ENCODE results near the gene UBE2E2.

DNA sequence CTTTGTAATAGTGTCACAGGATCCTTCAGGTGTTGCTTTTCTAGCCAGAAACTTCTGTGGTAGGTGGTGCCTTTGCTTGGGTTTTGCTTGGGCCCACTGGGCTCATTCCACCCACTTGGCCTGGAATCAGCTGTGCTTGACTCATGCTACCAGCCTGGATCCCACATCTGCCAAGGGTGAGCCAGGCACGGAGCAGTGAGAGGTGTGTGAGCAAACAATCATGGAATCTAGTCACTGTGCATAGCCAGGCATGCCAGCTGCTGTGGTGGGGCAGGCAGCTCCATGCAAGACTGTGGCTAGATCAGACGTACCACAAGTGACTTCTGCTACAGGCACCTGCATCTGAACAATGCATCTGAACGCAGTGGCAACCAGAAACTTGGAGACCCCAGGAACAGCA is 275.9 kb downstream of the UBE2E2 start:
- TF ChIP-seq, protein P1, sequence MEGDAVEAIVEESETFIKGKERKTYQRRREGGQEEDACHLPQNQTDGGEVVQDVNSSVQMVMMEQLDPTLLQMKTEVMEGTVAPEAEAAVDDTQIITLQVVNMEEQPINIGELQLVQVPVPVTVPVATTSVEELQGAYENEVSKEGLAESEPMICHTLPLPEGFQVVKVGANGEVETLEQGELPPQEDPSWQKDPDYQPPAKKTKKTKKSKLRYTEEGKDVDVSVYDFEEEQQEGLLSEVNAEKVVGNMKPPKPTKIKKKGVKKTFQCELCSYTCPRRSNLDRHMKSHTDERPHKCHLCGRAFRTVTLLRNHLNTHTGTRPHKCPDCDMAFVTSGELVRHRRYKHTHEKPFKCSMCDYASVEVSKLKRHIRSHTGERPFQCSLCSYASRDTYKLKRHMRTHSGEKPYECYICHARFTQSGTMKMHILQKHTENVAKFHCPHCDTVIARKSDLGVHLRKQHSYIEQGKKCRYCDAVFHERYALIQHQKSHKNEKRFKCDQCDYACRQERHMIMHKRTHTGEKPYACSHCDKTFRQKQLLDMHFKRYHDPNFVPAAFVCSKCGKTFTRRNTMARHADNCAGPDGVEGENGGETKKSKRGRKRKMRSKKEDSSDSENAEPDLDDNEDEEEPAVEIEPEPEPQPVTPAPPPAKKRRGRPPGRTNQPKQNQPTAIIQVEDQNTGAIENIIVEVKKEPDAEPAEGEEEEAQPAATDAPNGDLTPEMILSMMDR (IDR thresholded peaks at IDR 0.05): no peak
- no peak for TF ChIP-seq POLR2A (IDR thresholded peaks at IDR 0.05)
